RKO (cell line): ENCODE results near the gene PFDN2.

Source experiments
- DNase-seq: peaks from one replicate; pipeline ENCODE4 v3.0.0-alpha.2; 2016; ENCODE audit warnings: low spot score

The PFDN2 gene, protein sequence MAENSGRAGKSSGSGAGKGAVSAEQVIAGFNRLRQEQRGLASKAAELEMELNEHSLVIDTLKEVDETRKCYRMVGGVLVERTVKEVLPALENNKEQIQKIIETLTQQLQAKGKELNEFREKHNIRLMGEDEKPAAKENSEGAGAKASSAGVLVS

DNA sequence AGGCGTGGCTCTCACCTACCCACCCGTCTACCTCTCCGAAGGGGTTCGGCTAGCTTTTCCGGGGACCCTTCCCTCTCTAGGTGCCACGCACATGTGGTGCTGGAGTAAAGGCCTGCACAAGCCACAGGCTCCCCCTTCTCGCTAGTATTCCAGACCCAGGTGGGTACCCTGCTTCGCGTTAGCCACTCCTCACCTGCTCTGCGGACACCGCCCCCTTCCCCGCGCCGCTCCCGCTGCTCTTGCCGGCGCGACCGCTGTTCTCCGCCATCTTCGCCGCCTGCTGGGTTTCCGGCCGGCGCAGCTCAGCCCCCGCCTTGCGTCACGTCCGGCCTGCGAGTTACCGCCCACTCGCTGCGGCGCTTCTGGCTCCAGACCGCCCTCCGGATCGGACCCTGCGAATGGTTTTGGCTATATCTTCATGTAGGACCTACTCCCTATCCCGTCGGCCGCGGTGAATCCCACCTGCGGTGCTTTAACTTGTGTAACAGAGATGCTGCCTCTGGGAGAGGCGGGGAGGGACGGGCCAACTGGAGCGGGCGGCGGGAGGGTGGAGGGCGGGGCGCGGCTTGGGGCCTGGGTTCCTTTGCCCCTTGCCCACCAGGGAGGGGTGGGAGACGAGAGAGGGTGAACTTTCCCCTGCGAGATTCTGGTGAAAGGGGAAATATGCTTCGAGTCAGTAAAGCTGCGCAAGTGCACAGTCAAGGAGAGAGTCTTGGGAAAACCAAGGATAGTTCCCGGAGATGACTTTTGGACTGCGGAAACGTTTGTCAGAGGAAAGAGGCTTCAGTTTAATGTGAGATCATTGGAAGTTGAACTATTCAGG is at the start of gene PFDN2, which contains the start of gene NIT1:
TSS of gene PFDN2 (minus strand) at position 279 of the 823 bp plus-strand sequence. CDS start at position 268, 11 bp downstream.
TSS of gene NIT1 (plus strand) at position 347 of the 823 bp plus-strand sequence. CDS start at position 419, 72 bp downstream.
- DNase-seq = peak; percentile 94

DNA sequence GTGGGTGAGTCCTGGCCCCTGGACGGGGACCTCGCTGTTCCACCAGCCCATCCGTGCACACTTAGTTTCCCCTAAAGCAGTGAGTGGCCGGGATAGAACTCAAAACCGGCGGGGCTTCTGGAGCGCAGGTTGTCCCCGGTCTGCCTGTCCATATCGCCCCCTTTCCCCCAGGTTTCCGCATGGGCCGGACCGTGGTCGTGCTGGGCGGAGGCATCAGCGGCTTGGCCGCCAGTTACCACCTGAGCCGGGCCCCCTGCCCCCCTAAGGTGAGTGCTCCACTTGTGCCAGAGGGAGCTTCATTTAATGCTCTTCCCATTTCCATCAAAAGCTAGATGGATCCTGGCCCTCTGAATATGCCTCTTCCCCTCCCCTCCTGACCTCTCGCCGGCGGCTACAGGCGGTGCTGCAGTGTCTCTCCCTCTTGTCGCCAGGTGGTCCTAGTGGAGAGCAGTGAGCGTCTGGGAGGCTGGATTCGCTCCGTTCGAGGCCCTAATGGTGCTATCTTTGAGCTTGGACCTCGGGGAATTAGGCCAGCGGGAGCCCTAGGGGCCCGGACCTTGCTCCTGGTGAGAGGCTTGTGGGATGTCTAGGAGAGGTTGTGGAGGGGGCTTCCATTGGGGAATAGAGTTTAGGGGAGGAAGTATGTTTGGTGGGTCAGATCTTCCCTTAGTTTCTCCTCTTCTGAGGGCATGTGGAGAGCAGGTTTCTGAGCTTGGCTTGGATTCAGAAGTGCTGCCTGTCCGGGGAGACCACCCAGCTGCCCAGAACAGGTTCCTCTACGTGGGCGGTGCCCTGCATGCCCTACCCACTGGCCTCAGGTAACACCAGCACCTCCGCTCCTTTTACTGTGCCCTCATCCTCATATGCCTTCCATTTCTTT is 49.1 kb upstream of the PFDN2 start:
- peak; percentile 66 for DNase-seq

GRCh38 chr1:161165742-161166668 is 48.2 kb upstream of the PFDN2 start, which contains the start of gene PPOX:
Gene PPOX, plus strand, starts transcription at chr1:161166426. Its CDS starts 422 bp downstream, at chr1:161166848.
- DNase-seq = peak; percentile 99

DNA sequence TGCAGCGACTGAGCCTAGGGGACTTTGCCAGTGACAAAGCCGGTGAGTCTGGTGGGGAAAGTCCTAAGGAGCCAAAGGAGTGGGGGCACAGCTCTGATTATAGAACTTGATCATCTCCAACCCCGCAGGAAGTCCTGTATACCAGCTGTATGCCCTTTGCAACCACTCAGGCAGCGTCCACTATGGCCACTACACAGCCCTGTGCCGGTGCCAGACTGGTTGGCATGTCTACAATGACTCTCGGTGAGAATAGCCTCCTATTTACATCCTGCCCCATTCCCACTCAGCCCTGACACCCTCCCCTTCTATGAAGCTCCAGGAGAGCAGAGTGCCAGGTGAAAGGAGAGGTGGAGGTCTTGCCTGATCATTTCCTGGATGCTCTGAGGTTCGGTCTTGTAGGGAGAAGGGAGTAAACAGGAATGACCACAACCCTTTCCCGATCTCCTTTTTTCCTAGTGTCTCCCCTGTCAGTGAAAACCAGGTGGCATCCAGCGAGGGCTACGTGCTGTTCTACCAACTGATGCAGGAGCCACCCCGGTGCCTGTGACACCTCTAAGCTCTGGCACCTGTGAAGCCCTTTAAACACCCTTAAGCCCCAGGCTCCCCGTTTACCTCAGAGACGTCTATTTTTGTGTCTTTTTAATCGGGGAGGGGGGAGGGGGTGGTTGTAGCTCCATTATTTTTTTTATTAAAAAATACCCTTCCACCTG is 47.2 kb upstream of the PFDN2 start:
- no peak for DNase-seq

- no peak for DNase-seq
Measured at GRCh38 chr1:161163793-161164192, 46.0 kb upstream of the PFDN2 start.

DNA sequence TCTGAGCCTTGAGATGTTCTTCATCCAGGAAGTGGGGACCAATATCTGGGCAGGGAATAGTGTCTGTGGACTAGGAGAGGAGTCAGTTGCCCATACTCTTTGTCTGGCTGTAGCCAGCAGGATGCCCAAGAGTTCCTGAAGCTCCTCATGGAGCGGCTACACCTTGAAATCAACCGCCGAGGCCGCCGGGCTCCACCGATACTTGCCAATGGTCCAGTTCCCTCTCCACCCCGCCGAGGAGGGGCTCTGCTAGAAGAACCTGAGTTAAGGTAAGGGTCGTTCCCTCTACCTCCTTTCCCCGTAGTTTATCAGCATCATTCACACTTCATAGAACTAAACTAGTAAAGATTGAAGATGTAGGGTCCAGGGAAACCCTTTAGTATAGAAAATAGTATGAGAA is 45.0 kb upstream of the PFDN2 start:
- no peak for DNase-seq

DNA sequence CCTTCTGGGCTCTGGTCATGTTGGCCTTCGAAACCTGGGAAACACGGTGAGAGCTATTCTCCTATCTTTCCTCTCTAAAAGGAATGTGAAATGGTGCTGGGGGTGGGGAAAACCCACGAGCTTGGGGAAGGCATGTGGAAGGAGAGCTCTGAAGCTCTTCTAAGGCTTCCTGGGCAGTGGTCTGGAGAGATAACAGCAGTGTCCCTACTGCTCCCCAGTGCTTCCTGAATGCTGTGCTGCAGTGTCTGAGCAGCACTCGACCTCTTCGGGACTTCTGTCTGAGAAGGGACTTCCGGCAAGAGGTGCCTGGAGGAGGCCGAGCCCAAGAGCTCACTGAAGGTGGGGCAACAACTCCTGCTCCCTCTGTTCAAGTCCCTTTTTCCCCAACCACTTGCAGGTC is 44.2 kb upstream of the PFDN2 start:
- no peak for DNase-seq

- DNase-seq = no peak
Measured at GRCh38 chr1:161161652-161162051, 43.8 kb upstream of the PFDN2 start.

DNA sequence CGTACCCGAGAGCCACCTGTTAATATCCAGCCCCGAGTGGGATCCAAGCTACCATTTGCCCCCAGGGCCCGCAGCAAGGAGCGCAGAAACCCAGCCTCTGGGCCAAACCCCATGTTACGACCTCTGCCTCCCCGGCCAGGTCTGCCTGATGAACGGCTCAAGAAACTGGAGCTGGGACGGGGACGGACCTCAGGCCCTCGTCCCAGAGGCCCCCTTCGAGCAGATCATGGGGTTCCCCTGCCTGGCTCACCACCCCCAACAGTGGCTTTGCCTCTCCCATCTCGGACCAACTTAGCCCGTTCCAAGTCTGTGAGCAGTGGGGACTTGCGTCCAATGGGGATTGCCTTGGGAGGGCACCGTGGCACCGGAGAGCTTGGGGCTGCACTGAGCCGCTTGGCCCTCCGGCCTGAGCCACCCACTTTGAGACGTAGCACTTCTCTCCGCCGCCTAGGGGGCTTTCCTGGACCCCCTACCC is 42.9 kb upstream of the PFDN2 start:
- DNase-seq = no peak

DNA sequence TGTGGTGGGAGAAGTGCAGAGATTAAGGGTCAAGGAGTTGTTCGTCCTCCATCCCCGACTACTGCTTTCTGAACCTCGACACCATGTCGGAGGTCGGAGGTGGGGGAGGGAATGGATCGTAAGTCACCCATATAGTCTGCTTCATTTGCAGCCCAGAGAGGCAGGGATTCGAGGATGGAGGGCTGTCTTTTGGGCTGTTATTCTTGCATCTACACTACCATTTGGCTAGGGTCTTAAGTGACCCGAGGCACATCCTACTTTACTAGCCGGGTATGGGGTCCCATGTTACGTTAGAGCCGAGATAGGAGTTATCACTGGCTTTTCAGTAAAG is 42.0 kb upstream of the PFDN2 start:
- DNase-seq = no peak

DNA sequence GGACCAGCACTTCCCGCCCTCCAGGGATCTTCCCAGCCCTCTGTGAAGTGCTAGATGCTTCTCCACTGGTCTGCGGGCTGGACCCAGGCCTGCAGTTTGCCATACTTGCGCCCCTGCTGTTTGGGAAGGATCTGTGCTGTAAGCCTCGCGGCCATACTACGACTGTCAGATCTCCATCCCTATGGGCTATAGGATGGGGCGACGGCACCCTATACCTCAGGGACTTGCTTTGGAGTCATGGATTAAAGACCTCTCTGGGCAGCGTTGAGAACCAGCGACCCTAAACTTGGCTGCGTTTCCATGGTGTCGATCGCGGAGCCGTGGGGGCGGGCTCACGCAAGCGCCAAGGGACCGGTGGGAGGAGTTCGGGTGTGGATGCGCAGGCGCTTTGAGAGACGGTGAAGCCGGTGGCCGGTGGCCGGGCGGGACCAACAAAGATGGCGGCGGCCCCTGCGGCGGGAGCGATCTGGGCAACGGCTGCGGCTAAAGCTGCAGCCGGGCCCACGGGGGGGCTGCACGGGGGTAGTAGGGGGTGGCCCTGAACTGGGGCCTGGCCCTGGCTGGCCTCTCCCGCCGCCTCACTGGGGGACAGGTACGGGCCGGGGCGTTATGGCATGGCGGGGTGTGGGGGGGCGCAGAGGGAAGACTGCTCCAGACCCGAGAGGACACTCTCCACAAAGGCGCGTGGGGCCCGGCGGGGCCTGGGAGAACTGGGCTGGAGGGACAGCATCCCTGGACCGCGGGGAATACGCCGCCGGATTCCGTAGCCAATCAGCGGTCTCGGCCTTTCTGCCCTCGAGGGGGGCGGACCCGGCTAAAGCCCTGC is 41.5 kb upstream of the PFDN2 start, which contains the start of gene USP21:
TSS of gene USP21 (plus strand) at position 414 of the 826 bp plus-strand sequence. CDS start 1,141 bp downstream, outside the sequence.
- peak; percentile 90 for DNase-seq

DNA sequence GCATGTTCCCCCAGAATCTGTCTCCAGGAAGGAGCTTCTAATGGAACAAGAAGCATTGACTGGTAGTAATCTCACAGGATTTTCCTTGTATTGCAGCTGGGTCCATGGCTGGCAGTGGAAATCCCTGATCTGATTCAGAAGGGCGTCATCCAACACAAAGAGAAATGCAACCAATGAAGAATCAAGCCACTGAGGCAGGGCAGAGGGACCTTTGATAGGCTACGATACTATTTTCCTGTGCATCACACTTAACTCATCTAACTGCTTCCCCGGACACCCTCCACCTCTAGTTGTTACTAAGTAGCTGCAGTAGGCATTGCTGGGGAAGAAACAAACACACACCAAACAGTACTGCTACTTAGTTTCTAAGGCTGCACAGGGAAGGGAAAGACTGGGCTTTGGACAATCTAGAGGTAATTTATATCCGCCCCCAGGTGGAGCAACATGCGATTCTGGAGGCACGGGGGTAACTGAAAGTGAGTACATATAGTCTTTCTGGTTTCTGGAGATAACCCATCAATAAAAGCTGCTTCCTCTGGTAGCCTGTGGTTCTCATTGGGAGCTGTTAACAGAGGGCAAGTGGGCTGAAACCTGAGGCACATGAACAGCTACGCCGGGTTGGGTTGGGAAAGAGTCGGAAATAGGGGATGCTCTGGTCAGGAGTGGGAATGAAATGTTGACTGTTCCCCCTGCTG is 40.6 kb upstream of the PFDN2 start:
- DNase-seq = peak; percentile 98

DNA sequence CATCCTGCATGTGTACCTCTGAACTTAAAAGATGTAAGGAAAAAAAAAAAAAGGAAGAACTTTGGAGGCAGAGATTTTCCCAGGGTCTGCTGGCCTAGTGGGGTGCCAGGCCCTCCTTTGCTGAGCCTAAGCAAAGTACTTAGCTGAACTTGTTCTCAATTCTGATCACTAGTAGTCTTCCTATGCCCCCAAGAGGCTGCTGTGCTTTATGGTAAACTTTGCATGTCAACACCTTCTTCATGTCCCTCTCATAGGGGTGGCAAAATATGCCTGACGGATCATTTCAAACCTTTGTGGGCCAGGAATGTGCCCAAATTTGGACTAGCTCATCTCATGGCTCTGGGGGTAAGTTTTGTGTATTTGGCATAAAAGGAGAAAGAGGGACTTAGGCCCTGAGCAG is 40.0 kb upstream of the PFDN2 start:
- no peak for DNase-seq

GRCh38 chr1:161153682-161154337 is 36.0 kb upstream of the PFDN2 start, which contains the start of gene UFC1:
Gene UFC1, plus strand, starts transcription at chr1:161153978. Its CDS starts 20 bp downstream, at chr1:161153998.
- peak; percentile 95 for DNase-seq

DNA sequence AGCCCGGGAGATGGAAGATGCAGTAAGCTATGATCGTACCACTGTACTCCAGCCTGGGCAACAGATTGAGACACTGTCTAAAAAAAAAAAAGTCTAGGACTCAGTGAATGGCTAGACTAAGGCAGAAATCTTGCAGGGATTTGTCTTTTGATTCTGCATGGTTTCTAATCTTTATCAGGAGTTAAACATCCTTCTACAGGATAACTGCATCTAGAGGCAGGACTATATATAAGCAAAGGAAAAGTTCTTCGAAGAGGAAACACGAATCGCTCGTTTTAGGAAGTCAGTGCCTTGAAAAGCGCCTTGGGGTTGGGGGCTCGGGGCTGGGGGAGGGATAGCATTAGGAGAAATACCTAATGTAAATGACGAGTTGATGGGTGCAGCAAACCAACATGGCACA is 35.3 kb upstream of the PFDN2 start:
- no peak for DNase-seq

GRCh38 chr1:161145832-161146231 is 28.0 kb upstream of the PFDN2 start:
- no peak for DNase-seq

- no peak for DNase-seq
Measured at GRCh38 chr1:161140755-161141400, 23.0 kb upstream of the PFDN2 start.

- DNase-seq = peak; percentile 57
Measured at GRCh38 chr1:161139766-161140165, 21.9 kb upstream of the PFDN2 start.
